Measurements from ENCODE around the gene AOPEP.

Gene AOPEP

DNA sequence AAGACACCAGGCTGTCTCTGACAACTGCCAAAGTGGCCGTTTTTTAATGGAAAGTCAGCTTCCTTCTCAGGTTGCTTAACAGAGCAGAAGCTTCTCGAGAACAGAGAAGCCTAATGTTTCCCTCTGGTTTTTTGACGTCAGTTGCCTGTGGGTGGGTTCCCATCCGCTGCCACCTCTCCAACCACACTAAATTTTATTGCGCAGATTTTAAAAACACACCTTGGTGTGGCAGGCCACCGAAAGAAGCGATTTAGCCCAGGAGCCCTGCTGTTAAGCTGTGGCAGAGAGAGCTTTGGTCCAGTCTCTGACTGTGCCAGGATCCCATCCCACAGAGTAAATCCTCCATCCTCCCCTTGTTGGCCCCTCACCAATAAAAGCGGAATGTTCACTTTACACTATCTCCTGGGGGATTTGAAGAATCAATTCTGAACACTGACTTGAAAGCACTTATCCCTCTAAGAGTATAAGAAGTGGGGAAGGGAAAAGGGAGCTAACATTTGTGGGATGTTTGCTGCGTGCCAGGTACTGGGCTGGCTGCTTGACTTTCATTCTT, 181.6 kb downstream of the AOPEP start:
- H3K36me3 ChIP-seq (ENCODE audit: control insufficient read depth, low read length): no peaks in the 10 kb centered on the region

DNA sequence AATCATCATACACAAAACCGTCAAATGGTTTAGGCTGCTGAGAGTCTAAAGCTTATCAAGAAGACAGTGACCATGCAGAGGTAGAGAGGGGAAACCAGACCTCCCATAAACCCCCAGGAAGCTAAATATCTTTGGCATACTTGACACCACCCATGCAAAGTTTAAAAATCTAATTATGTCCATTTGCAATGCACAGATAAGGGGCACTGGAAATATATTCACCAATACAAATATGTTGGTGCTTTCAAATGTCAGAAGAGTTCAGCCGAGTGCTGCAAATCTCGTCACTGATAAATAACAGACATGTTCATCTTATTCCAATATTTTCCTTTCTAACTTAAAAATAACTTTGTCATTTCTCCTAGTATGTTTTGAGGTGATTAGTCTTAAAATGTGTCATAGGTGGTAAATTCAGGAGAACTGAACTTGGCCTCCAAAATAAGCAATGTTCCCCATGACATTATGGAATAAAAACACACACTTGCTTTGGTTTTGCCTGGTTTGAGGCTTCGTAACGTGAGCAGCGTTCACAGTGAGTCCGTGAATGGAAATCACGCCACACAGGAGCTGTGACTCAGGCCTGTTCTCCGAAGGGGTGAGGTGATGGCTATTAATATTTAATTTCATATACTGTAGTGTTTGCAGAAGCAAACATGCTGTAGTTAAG, 182.2 kb downstream of the AOPEP start:
- H3K9me2 ChIP-seq (replicated peaks; ENCODE audit: control insufficient read depth, low read length): no peaks in the 10 kb centered on the region
- H3K9me3 ChIP-seq (ENCODE audit: control insufficient read depth, insufficient read depth, low read length): no peaks in the 10 kb centered on the region
- H3K4me2 ChIP-seq (ENCODE audit: low read length): no peak overlapping the region
- H3K4me1 ChIP-seq (ENCODE audit: control insufficient read depth, low read length): no peaks in the 10 kb centered on the region
- H3K79me2 ChIP-seq (ENCODE audit: control insufficient read depth, low read length): no peaks in the 10 kb centered on the region
- 0 out of 2 replicates have a peak, but pooled peaks cover 1% of the 10 kb centered on the region for H4K20me1 ChIP-seq (ENCODE audit: control insufficient read depth, insufficient read depth, low read depth, low read length)
- no peak overlapping the region for H3K27ac ChIP-seq (ENCODE audit: low read depth, low read length)
- TF ChIP-seq EZH2phosphoT487 (IDR thresholded peaks at IDR 0.05; ENCODE audit: borderline replicate concordance, low read length): no peak
- TF ChIP-seq, protein P1, sequence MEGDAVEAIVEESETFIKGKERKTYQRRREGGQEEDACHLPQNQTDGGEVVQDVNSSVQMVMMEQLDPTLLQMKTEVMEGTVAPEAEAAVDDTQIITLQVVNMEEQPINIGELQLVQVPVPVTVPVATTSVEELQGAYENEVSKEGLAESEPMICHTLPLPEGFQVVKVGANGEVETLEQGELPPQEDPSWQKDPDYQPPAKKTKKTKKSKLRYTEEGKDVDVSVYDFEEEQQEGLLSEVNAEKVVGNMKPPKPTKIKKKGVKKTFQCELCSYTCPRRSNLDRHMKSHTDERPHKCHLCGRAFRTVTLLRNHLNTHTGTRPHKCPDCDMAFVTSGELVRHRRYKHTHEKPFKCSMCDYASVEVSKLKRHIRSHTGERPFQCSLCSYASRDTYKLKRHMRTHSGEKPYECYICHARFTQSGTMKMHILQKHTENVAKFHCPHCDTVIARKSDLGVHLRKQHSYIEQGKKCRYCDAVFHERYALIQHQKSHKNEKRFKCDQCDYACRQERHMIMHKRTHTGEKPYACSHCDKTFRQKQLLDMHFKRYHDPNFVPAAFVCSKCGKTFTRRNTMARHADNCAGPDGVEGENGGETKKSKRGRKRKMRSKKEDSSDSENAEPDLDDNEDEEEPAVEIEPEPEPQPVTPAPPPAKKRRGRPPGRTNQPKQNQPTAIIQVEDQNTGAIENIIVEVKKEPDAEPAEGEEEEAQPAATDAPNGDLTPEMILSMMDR (IDR thresholded peaks at IDR 0.05; ENCODE audit: low read depth, low read length, poor library complexity, severe bottlenecking): no peak
- H3K4me3 ChIP-seq (ENCODE audit: low read length): no peak overlapping the region
- H3K27me3 ChIP-seq (ENCODE audit: control insufficient read depth, low read length): no peaks in the 10 kb centered on the region
- H3K36me3 ChIP-seq (ENCODE audit: control insufficient read depth, low read length): no peaks in the 10 kb centered on the region
- H3F3A ChIP-seq (ENCODE audit: control insufficient read depth, insufficient read depth): no peaks in the 10 kb centered on the region

More for the DNA sequence above, 181.6 kb downstream of the AOPEP start:
- Histone ChIP-seq H3K4me2 (ENCODE audit: low read length) (no peak overlapping the region), H3K27me3 (ENCODE audit: control insufficient read depth, low read length) (no peaks in the 10 kb centered on the region), H3K4me1 (ENCODE audit: control insufficient read depth, low read length) (no peaks in the 10 kb centered on the region), H3K9me3 (ENCODE audit: control insufficient read depth, insufficient read depth, low read length) (no peaks in the 10 kb centered on the region), H3F3A (ENCODE audit: control insufficient read depth, insufficient read depth) (no peaks in the 10 kb centered on the region), H3K9me2 (replicated peaks; ENCODE audit: control insufficient read depth, low read length) (no peaks in the 10 kb centered on the region), H3K27ac (ENCODE audit: low read depth, low read length) (no peak overlapping the region), H3K79me2 (ENCODE audit: control insufficient read depth, low read length) (no peaks in the 10 kb centered on the region), H4K20me1 (ENCODE audit: control insufficient read depth, insufficient read depth, low read depth, low read length) (no peaks in the 10 kb centered on the region), H3K4me3 (ENCODE audit: low read length) (no peak overlapping the region)
- TF ChIP-seq, protein P1 (IDR thresholded peaks at IDR 0.05; ENCODE audit: low read depth, low read length, poor library complexity, severe bottlenecking): no peak
- TF ChIP-seq EZH2phosphoT487 (IDR thresholded peaks at IDR 0.05; ENCODE audit: borderline replicate concordance, low read length): no peak

DNA sequence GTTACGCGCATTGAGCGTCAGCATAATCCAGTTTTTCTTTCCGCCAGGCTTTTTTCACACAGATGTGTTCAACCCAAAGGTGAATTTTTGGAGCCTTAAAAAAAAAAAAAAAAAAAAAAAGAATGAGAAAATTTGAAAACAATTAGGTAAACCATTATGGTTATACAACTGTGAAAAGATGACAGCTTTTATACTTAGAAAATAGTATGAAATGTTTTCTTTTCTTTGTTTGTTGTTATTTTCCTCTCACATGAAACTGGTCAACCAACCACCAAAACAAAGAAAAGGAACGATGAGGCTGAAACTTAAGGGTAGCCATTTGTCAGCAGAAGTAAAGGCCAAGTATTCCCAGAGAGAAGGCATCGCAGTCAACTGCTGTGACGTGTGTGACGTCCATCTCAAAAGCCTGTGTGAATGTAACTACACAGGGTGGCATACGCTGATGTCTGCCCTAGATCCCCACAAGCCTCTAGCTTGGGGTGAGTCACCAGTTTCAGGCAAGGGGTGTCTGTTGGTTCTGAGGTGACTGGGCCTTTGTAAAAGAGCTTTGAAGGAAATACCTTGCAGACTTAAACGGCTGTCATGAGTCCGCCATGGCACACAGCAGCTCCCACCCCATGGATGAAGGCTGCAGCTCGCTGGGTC, 182.9 kb downstream of the AOPEP start:
- H3K4me3 ChIP-seq (ENCODE audit: low read length): no peak overlapping the region
- no peak overlapping the region for H3K4me2 ChIP-seq (ENCODE audit: low read length)
- no peaks in the 10 kb centered on the region for H3K4me1 ChIP-seq (ENCODE audit: control insufficient read depth, low read length)
- no peaks in the 10 kb centered on the region for H3K36me3 ChIP-seq (ENCODE audit: control insufficient read depth, low read length)
- H3F3A ChIP-seq (ENCODE audit: control insufficient read depth, insufficient read depth): no peaks in the 10 kb centered on the region
- H3K9me2 ChIP-seq (replicated peaks; ENCODE audit: control insufficient read depth, low read length): no peaks in the 10 kb centered on the region
- no peaks in the 10 kb centered on the region for H3K27me3 ChIP-seq (ENCODE audit: control insufficient read depth, low read length)
- no peaks in the 10 kb centered on the region for H3K9me3 ChIP-seq (ENCODE audit: control insufficient read depth, insufficient read depth, low read length)
- H3K27ac ChIP-seq (ENCODE audit: low read depth, low read length): no peak overlapping the region
- TF ChIP-seq EZH2phosphoT487 (IDR thresholded peaks at IDR 0.05; ENCODE audit: borderline replicate concordance, low read length): no peak
- TF ChIP-seq, protein P1 (IDR thresholded peaks at IDR 0.05; ENCODE audit: low read depth, low read length, poor library complexity, severe bottlenecking): no peak
- 0 out of 2 replicates have a peak, but pooled peaks cover 6% of the 10 kb centered on the region for H4K20me1 ChIP-seq (ENCODE audit: control insufficient read depth, insufficient read depth, low read depth, low read length)
- no peaks in the 10 kb centered on the region for H3K79me2 ChIP-seq (ENCODE audit: control insufficient read depth, low read length)

All from DOHH2 (cell line).